ENCODE measurements around the gene ANGEL2. TPM values are rescaled to one million over a fixed set of nuclear protein-coding genes. Genes with fewer than 3 reads are reported as not detected.

Gene ANGEL2
- total RNA-seq, 2 experiments from 2014 or later: 40.1 to 42.7 TPM

- Histone ChIP-seq H3K36me3 (ENCODE audit: insufficient read depth, low read length) (no peaks in the 10 kb centered on the region), H3K79me2 (ENCODE audit: insufficient read depth, low read depth, low read length) (no peaks in the 10 kb centered on the region), H3K27ac (ENCODE audit: low read depth, low read length, poor library complexity, severe bottlenecking) (no peak overlapping the region), H3K4me3 (ENCODE audit: low read depth, low read length, poor library complexity, severe bottlenecking) (no peak overlapping the region), H2AFZ (ENCODE audit: low read length) (no peak overlapping the region), H3K9me2 (ENCODE audit: insufficient read depth, low read length) (no peaks in the 10 kb centered on the region), H3K9me3 (ENCODE audit: low read length) (no peaks in the 10 kb centered on the region), H3K4me2 (ENCODE audit: low read length) (no peak overlapping the region), H4K20me1 (ENCODE audit: insufficient read depth, low read length) (no peaks in the 10 kb centered on the region), H3K4me1 (ENCODE audit: insufficient read depth, low read length, poor library complexity, severe bottlenecking) (peaks cover 19% of the 10 kb centered on the region)
- no TSS peak for BruUV-seq (replicated peaks)
- intact Hi-C loops (cut with micrococcal nuclease; ENCODE audit: unreplicated experiment): no loop called here
- TF ChIP-seq EZH2phosphoT487 (IDR thresholded peaks at IDR 0.05; ENCODE audit: borderline replicate concordance, low read depth, low read length): no peak
- no peak for TF ChIP-seq CTCF (conservative IDR thresholded peaks at IDR 0.05; ENCODE audit: low read length)
- POLR2A ChIA-PET: interaction anchor here (0.6 kb wide), 1 partner anchor 1670 kb away, joined by 3 read pairs; no protein-coding TSS in a partner anchor
- no peak for DNase-seq (ENCODE audit: low spot score)
- CTCF ChIA-PET (ENCODE audit: unreplicated experiment): no interaction called here
Observed at GRCh38 chr1:212964102-212964501, 51.6 kb downstream of the ANGEL2 start.

DNA sequence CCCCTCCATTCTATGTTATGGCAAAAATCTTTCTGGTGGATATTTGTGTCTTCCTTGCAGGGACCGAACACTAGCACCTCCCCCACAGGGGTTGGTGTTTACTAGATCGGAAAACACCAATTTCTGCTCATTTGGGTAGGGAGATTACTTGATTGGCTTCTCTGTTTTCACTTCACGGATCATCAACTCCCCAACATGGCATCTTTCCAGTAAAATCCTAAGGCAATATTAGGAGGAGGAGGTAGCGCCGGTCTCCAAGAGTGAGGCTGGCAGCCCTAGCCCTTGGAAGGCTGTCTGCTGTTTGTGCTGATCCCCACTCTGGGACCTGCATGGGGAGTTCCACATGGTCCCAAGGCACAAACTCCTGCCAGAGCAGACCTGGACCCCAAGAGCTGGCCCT lies 53.2 kb downstream of the ANGEL2 start:
- intact Hi-C loops (cut with micrococcal nuclease; ENCODE audit: unreplicated experiment): no loop called here
- Histone ChIP-seq H3K4me1 (ENCODE audit: insufficient read depth, low read length, poor library complexity, severe bottlenecking) (peaks cover 20% of the 10 kb centered on the region), H2AFZ (ENCODE audit: low read length) (no peak overlapping the region)

GRCh38 chr1:212960932-212961331 lies 54.7 kb downstream of the ANGEL2 start:
- peaks cover 31% of the 10 kb centered on the region for H3K4me1 ChIP-seq (ENCODE audit: insufficient read depth, low read length, poor library complexity, severe bottlenecking)
- intact Hi-C loops (cut with micrococcal nuclease; ENCODE audit: unreplicated experiment): no loop called here
- no peaks in the 10 kb centered on the region for H3K36me3 ChIP-seq (ENCODE audit: insufficient read depth, low read length)
- BruUV-seq (replicated peaks): no TSS peak
- no peaks in the 10 kb centered on the region for H3K9me3 ChIP-seq (ENCODE audit: low read length)
- no peak overlapping the region for H3K27ac ChIP-seq (ENCODE audit: low read depth, low read length, poor library complexity, severe bottlenecking)
- TF ChIP-seq CTCF (conservative IDR thresholded peaks at IDR 0.05; ENCODE audit: low read length): no peak
- no peak for TF ChIP-seq EZH2phosphoT487 (IDR thresholded peaks at IDR 0.05; ENCODE audit: borderline replicate concordance, low read depth, low read length)
- no peak overlapping the region for H3K4me3 ChIP-seq (ENCODE audit: low read depth, low read length, poor library complexity, severe bottlenecking)
- no peak overlapping the region for H3K4me2 ChIP-seq (ENCODE audit: low read length)
- no peaks in the 10 kb centered on the region for H3K9me2 ChIP-seq (ENCODE audit: insufficient read depth, low read length)
- no peaks in the 10 kb centered on the region for H3K79me2 ChIP-seq (ENCODE audit: insufficient read depth, low read depth, low read length)
- DNase-seq (ENCODE audit: low spot score): no peak
- no peak overlapping the region for H2AFZ ChIP-seq (ENCODE audit: low read length)
- ChIA-PET CTCF (ENCODE audit: unreplicated experiment) (no interaction called here), POLR2A (no interaction called here)
- no peaks in the 10 kb centered on the region for H4K20me1 ChIP-seq (ENCODE audit: insufficient read depth, low read length)

More for the DNA sequence above, 53.2 kb downstream of the ANGEL2 start:
- Histone ChIP-seq H3K27ac (ENCODE audit: low read depth, low read length, poor library complexity, severe bottlenecking) (no peak overlapping the region), H4K20me1 (ENCODE audit: insufficient read depth, low read length) (no peaks in the 10 kb centered on the region), H3K79me2 (ENCODE audit: insufficient read depth, low read depth, low read length) (no peaks in the 10 kb centered on the region), H3K4me3 (ENCODE audit: low read depth, low read length, poor library complexity, severe bottlenecking) (no peak overlapping the region), H3K9me2 (ENCODE audit: insufficient read depth, low read length) (no peaks in the 10 kb centered on the region), H3K4me2 (ENCODE audit: low read length) (no peak overlapping the region), H3K36me3 (ENCODE audit: insufficient read depth, low read length) (no peaks in the 10 kb centered on the region), H3K9me3 (ENCODE audit: low read length) (no peaks in the 10 kb centered on the region)
- ChIA-PET CTCF (ENCODE audit: unreplicated experiment) (interaction anchor here (0.6 kb wide), 1 partner anchor 226 kb away, joined by 3 read pairs; no protein-coding TSS in a partner anchor), POLR2A (no interaction called here)
- no TSS peak for BruUV-seq (replicated peaks)
- DNase-seq (ENCODE audit: low spot score): no peak
- no peak for TF ChIP-seq EZH2phosphoT487 (IDR thresholded peaks at IDR 0.05; ENCODE audit: borderline replicate concordance, low read depth, low read length)

All from OCI-LY7 (cell line).